Stimulated activated CD8-positive, alpha-beta memory T cell treated with anti-CD3 and anti-CD28 coated beads, Interleukin-4, amount 100 ng/mL, for 1 hour (primary cell): ENCODE data around the gene USP15.

Experiments
- DNase-seq, 2 donors: peaks; one replicate each; pipeline ENCODE4 v3.0.0-alpha.2; 2020; ENCODE audit warnings: low read depth in 2 of 2, low spot score in 1 of 2

Gene USP15

GRCh38 chr12:62256408-62257096, 3.7 kb upstream of the USP15 start:
- no peak for DNase-seq

DNA sequence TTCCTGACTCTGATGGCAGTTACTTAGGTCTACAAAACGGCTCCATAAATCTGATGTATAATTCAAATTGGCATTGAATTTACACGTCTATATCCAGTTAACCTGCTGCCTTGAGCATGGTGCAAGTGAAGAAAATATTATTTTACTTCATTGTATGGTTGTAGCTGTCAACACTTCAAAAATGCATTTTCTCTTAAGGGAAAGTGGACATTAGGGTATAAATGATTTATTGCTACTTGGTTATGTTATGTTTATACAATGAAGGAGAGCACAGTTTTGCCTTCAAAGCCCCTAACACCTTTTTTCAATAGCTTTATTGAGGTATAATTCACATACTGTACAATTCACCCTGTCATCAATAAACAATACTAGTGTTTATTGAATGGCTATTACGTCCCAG, 2.0 kb upstream of the USP15 start:
- DNase-seq = no peak

DNA sequence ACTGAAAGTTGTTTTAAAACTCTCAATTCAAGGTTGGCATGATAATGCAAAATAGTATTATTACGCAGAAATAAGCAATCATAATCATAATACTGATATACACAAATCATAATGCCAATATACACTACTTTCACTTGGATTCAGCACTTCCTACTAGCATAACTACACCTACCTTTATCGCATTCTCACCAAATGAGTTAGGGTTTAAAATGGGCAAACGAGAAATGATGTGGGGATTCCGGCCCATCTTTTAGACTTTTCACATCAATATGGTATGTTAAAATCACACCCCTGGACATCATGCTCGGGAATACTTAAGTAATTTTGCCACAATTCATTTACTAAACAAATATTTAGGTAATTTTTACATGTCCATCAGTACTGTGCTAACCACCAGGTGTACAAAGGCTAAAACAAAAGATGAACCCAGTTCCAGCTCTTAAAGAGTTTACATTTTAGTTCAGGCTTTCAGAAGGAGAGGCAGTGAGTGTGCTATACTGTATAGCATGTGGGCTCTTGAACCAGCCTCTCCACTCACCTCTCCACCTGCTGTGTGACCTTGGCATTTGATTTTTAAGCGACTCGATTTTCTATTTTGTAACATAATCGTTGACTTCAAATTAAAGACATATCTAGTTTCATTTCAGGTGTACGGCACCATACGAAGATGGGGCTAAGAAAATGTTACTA, 1.1 kb upstream of the USP15 start:
- no peak for DNase-seq

GRCh38 chr12:62259631-62259992, 592 bp upstream of the USP15 start:
- DNase-seq = no peak

DNA sequence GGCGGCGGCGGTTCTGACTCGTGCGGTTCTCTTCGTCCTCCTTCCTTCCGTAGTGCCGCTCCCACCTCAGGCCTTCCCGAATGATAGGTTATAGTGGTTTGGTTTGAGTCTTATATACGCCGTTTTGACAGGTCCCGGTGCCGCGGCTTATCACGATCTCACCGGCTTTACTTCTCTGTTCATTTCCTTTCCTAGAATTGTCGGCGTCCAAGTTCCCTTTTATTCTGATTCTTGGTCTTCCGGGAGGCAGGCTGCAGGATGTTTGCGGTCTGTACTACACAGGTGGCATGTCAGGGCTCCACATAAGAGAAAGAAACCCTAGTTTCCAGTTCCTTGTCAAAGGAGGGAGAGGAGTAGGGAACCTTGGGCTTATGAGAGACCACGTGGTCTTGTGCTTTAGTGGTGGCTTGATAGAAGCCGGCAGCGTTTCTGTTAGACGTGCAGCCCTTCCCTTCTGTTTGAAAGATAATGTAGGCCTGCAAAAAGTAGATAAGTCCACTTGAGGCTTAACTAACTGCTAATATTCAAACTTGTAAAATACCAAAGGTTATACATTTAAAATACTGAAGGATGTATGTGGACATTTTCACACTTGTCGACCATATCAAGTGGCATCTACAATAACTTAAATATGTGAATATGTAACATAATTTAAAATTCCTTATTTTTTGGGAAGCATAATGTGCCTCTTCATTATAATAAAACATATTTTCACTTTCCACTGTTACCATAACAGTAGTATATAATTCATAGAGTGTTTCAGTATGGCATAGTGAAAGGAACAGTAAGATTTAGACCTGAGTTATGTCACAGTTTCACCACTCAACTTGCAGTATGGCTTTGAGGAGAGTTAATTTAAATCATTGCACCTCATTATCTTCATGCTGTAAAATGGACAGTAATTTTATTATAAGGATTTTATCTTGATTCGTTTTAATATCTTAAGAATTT, 804 bp downstream of the USP15 start:
- peak in 1 of 2 donors; percentile 17 for DNase-seq

- DNase-seq = no peak
Measured at GRCh38 chr12:62261876-62262517, 1.8 kb downstream of the USP15 start.

DNA sequence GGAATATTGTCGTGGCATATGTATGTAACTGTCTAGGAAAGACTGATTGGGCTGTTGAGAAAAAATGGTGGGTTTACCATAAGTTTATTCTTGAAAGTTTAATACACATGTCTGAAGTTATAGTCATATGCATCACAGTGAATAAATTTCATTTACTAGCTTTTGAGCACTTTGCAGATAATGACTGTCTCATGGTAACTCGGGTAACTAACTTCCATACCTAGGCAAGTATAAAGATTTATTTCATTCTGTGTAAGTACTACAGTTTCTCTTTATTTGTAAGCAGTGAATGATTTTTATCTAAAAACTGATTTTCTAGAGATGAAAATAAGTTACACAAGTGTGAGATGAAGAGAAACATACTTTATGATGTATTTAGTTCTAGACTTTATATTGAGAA, 3.0 kb downstream of the USP15 start:
- DNase-seq = no peak

DNA sequence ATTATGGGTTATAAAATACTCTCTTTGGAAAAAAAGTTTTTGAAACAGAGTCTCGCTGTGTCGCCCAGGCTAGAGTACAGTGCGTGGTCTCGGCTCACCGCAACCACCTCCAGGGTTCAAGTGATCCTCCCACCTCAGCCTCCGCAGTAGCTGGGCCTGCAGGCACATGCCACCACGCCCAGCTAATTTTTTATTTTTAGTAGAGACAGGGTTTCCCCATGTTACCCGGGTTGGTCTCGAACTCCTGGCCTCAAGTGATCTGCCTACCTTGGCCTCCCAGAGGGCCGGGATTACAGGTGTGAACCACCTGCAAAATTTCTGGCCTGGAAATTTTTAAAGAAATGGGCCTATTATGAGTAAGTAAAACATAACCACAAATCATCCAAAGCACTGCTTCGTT, 3.8 kb downstream of the USP15 start:
- no peak for DNase-seq

DNA sequence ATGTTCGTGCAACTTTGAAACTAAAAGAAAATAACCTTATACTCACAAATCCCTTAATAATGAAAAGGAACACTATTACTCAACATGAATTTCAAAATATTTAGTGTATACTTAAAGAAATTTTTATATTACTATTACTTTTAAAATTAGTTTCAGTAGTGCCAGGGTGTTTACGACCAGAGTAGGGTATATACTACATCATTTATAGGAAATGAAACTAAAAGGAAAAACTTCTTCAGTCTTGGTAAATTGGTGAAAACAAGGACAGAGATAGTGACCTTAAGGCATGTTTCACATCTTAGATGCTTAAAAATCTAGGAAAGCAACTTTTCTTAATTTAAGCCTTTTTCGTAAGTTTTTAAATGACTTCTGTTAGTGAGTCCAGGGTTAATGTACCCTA, 4.5 kb downstream of the USP15 start:
- no peak for DNase-seq

GRCh38 chr12:62265511-62265910, 5.3 kb downstream of the USP15 start:
- DNase-seq = no peak

DNA sequence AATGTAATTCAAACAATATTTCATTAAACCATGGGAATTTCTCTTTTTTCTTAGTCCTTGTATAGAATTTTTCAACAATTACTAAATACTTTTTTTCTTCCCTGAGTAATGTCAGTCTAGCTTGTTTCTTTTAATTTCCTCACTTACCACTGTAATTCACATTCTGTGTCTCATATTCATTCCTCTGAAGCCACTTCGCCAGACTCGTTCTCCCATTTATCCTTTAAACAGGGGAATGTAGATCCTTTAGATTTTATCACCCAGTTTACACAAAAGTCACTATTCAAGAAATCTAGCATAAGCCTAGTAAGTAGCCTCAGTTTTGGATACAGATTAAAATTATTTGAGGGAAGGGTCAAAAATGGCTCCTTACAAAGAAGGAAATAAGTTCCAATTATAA, 6.8 kb downstream of the USP15 start:
- DNase-seq = no peak

DNA sequence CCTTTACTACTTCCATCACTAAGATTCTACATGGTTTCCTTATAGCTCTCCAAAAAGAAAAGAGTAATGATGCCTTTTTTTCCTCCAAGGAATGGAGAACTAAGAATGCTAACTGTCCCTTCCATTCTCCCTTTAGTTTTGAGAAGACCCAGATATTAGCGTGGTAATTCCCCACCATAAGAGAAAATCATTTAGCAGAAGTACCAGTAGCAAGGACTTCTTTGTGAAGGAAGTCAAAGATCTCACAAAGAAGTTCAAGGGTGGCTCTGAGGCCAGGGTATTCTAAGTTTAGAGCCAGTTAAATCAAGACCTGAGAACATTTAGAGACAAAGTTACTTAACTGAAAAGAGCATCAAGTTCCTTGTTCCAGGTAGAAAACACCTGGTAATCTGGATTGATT, 7.3 kb downstream of the USP15 start:
- DNase-seq = no peak

GRCh38 chr12:62268956-62269355, 8.8 kb downstream of the USP15 start:
- DNase-seq = no peak

- no peak for DNase-seq
Measured at GRCh38 chr12:62269464-62270228, 9.4 kb downstream of the USP15 start.

DNA sequence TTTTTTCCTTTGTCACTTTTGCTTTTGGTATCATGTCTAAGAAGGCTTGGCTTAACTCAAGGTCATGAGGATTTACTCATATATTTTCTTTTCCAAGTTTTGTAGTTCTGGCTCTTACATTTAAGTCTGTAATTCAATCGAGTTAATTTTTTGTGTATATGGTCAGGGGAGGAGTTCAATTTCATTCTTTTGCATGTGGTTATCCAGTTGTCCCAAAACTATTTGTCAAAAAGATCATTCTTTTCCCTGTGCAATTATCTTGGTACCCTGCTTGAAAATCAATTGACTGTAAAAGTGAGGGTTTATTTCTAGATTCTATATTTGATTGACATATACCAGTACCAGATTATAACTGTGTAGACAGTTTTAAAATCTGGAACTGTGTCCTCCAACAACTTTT, 10.2 kb downstream of the USP15 start:
- no peak for DNase-seq

DNA sequence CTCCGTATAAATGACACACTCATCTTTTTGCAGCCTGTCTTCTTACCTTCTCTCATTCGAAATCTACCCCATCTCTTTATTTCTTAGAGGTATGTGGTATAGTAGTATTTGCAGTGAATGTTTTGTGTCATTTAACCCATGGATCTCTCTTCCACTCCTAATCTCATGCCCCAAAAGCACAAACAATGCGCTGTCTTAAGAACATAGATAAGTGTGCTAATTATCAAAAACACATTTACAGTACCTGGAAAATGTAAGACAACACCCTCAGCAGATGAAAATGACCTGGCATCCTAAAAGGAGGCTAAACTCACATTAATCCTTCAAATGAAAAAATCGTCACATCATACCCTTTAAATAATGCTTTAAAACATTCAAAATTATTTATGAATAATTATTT, 10.7 kb downstream of the USP15 start:
- DNase-seq = no peak

DNA sequence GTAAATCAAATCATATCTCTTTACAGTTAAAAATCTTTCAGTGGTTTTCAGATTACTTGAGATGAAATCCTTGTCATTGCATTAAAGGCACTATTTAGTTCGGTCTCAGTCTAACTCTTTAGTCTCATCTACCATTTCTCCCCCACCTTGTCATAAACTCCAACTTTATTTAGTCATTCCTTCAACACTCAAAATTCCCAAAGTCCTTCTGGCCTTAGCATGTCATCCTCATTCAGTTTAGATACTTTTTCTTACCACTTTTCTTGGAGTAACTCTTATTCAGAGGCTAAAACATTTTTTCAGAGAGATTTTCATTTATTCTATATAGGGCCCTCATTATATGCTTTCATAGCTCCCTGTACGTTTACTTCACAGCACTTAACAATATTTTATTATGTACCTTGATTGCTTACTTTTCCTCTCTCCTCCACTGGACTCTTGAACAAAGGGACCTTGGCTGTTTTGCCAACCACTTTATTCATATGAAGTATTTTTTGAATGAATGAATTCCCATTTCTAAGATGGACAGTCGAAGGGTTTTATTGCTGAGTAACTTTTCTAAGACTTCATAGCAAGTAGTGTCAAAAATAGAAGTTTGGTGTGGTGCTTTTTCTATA, 12.8 kb downstream of the USP15 start:
- no peak for DNase-seq

GRCh38 chr12:62273724-62274380, 13.6 kb downstream of the USP15 start:
- DNase-seq = no peak

- no peak for DNase-seq
Measured at GRCh38 chr12:62278022-62278421, 17.8 kb downstream of the USP15 start.

DNA sequence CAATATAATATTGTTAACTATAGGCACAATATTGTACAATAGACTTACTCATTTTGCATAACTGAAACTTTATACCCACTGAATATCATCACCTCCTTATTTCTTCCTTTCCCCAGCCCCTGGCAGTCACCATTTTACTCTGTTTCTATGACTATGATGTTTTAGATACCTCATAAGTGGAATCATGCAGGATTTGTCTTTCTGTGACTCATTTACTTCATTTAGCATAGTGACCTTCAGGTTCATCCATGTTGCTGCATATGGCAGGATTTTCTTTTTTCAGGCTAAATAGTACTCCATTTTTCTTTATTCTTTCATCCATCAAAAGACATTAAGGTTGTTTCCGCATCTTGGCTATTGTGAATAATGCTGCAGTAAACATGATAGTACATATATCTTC, 18.9 kb downstream of the USP15 start:
- no peak for DNase-seq
